Astrocyte (in vitro differentiated cells and primary cell): ENCODE results near the gene RAMP2. TPM values are rescaled to one million over a fixed set of nuclear protein-coding genes. Genes with fewer than 3 reads are reported as not detected.
A peak's percentile ranks its signal among the peaks of the same experiment; 100 is the strongest.

Source experiments
- DNase-seq: peaks from one replicate; pipeline ENCODE4 v3.0.0-alpha.2; 2010; ENCODE audit warnings: low read depth
- FAIRE-seq: peaks from 2 replicates; lab custom pipeline; 2011; peaks lifted over from hg19 to GRCh38; lab: Jason Lieb, UNC
- H2AFZ ChIP-seq: 2 replicates; pipeline ENCODE4 v1.6.0; 2012; ENCODE audit warnings: low read depth, low read length, inconsistent platforms
- H3K27ac ChIP-seq: 2 replicates; pipeline ENCODE4 v1.5.1; 2011; ENCODE audit warnings: low read depth, low read length, inconsistent platforms
- H3K27me3 ChIP-seq: 2 replicates; pipeline ENCODE4 v1.6.0; 2011; ENCODE audit warnings: low read length, inconsistent platforms; ENCODE audit not compliant: insufficient read depth
- H3K36me3 ChIP-seq: 2 replicates; pipeline ENCODE4 v1.5.1; 2011; ENCODE audit warnings: low read length, inconsistent platforms; ENCODE audit not compliant: insufficient read depth
- H3K4me1 ChIP-seq: 2 replicates; pipeline ENCODE4 v1.5.1; 2011; ENCODE audit warnings: low read length, inconsistent platforms; ENCODE audit not compliant: insufficient read depth
- H3K4me2 ChIP-seq: 2 replicates; pipeline ENCODE4 v1.6.0; 2012; ENCODE audit warnings: low read length, inconsistent platforms
- H3K4me3 ChIP-seq: 2 replicates; pipeline ENCODE4 v1.5.1; 2011; ENCODE audit warnings: low read depth, mild to moderate bottlenecking, low read length, inconsistent platforms; ENCODE audit not compliant: insufficient read depth
- H3K79me2 ChIP-seq: 2 replicates; pipeline ENCODE4 v1.6.0; 2012; ENCODE audit warnings: mild to moderate bottlenecking, low read length, inconsistent platforms; ENCODE audit not compliant: insufficient read depth
- H3K9ac ChIP-seq: 2 replicates; pipeline ENCODE4 v1.6.0; 2012; ENCODE audit warnings: mild to moderate bottlenecking, low read length, inconsistent platforms
- H3K9me3 ChIP-seq: 2 replicates; pipeline ENCODE4 v1.5.1; 2012; ENCODE audit warnings: low read depth, mild to moderate bottlenecking, low read length, inconsistent platforms; ENCODE audit not compliant: insufficient read depth
- H4K20me1 ChIP-seq: 2 replicates; pipeline ENCODE4 v1.6.0; 2012; ENCODE audit warnings: low read length, inconsistent platforms; ENCODE audit not compliant: insufficient read depth
- H3K27ac Mint-ChIP-seq: one replicate; pipeline ENCODE4 v1.8.0; 2021; ENCODE audit warnings: mild to moderate bottlenecking, mixed read lengths; ENCODE audit not compliant: unreplicated experiment
- H3K27me3 Mint-ChIP-seq: one replicate; pipeline ENCODE4 v1.8.0; 2021; ENCODE audit warnings: low read depth, mixed read lengths; ENCODE audit not compliant: unreplicated experiment
- H3K36me3 Mint-ChIP-seq: one replicate; pipeline ENCODE4 v1.8.0; 2021; ENCODE audit warnings: low read depth, mixed read lengths; ENCODE audit not compliant: unreplicated experiment
- H3K4me1 Mint-ChIP-seq: one replicate; pipeline ENCODE4 v1.8.0; 2021; ENCODE audit warnings: low read depth, mixed read lengths; ENCODE audit not compliant: unreplicated experiment
- H3K4me3 Mint-ChIP-seq: one replicate; pipeline ENCODE4 v1.8.0; 2021; ENCODE audit warnings: mild to moderate bottlenecking, moderate library complexity, mixed read lengths; ENCODE audit not compliant: unreplicated experiment
- H3K9me3 Mint-ChIP-seq: one replicate; pipeline ENCODE4 v1.8.0; 2021; ENCODE audit warnings: mild to moderate bottlenecking, mixed read lengths; ENCODE audit not compliant: unreplicated experiment
- CTCF ChIP-seq: IDR thresholded peaks from 2 replicates; pipeline ENCODE4 v1.5.1; 2011; ENCODE audit warnings: low read depth, mild to moderate bottlenecking, inconsistent platforms, low read length, moderate library complexity; ENCODE audit not compliant: insufficient read depth
- EZH2 ChIP-seq: IDR thresholded peaks from 2 replicates; pipeline ENCODE4 v1.6.1; 2012; ENCODE audit warnings: mild to moderate bottlenecking, low read length, inconsistent platforms; ENCODE audit not compliant: insufficient read depth
- total RNA-seq: library from RNA; stranded (reverse); gene quantifications from 2 replicates; pipeline ENCODE4 v1.2.1, GENCODE V29; 2021

Gene RAMP2
- total RNA-seq, 1 donor from 2014 or later: 6.1 TPM

- H3K4me2 ChIP-seq: no peak overlapping the region
- Mint-ChIP-seq H3K36me3 (no peaks in the 10 kb centered on the region), H3K27me3 (peaks cover 11% of the 10 kb centered on the region), H3K4me1 (peaks cover 1% of the 10 kb centered on the region), H3K9me3 (no peaks in the 10 kb centered on the region), H3K27ac (no peak overlapping the region), H3K4me3 (peak overlapping the region; percentile 55)
- no peak overlapping the region for H3K27ac ChIP-seq
- no peak overlapping the region for H3K4me3 ChIP-seq
- peaks cover 3% of the 10 kb centered on the region for H3K9me3 ChIP-seq
- H3K36me3 ChIP-seq: no peaks in the 10 kb centered on the region
- H3K79me2 ChIP-seq: peaks cover 3% of the 10 kb centered on the region
- no peak for DNase-seq
- peaks cover 6% of the 10 kb centered on the region for H3K4me1 ChIP-seq
- FAIRE-seq: no peak
- no peak overlapping the region for H3K9ac ChIP-seq
- no peak overlapping the region for H2AFZ ChIP-seq
- H3K27me3 ChIP-seq: peaks cover 7% of the 10 kb centered on the region
- TF ChIP-seq EZH2 (no peak), CTCF (no peak)
- H4K20me1 ChIP-seq: no peaks in the 10 kb centered on the region
Measured at GRCh38 chr17:42748908-42749798, 11.9 kb upstream of the RAMP2 start.

GRCh38 chr17:42750739-42751344 is 10.2 kb upstream of the RAMP2 start:
- H3K9me3 ChIP-seq: no peaks in the 10 kb centered on the region
- H3K27ac ChIP-seq: no peak overlapping the region
- no peak for DNase-seq
- Mint-ChIP-seq H3K27me3 (peaks cover 12% of the 10 kb centered on the region), H3K27ac (no peak overlapping the region), H3K4me1 (no peaks in the 10 kb centered on the region), H3K4me3 (no peak overlapping the region), H3K36me3 (no peaks in the 10 kb centered on the region), H3K9me3 (no peaks in the 10 kb centered on the region)
- H2AFZ ChIP-seq: no peak overlapping the region
- H3K79me2 ChIP-seq: no peaks in the 10 kb centered on the region
- no peaks in the 10 kb centered on the region for H3K36me3 ChIP-seq
- no peaks in the 10 kb centered on the region for H4K20me1 ChIP-seq
- TF ChIP-seq EZH2 (no peak), CTCF (no peak)
- no peak for FAIRE-seq
- H3K4me1 ChIP-seq: no peaks in the 10 kb centered on the region
- H3K9ac ChIP-seq: no peak overlapping the region
- no peak overlapping the region for H3K4me2 ChIP-seq
- H3K4me3 ChIP-seq: no peak overlapping the region
- peaks cover 9% of the 10 kb centered on the region for H3K27me3 ChIP-seq
